OCI-LY7 (cell line): ENCODE measurements around the gene SMYD4. TPM values are rescaled to one million over a fixed set of nuclear protein-coding genes. Genes with fewer than 3 reads are reported as not detected.

Experiments used
- BruUV-seq: library from RNA; stranded (reverse); fragments of 400-500 nt; replicated peaks from 2 replicates; lab custom pipeline; 2021; lab: Mats Ljungman, UMichigan
- CTCF ChIA-PET: fragments of 300-600 bp; sonication (Branson Sonifier 250); formaldehyde crosslinking; loops from one replicate; lab custom pipeline; 2022; ENCODE audit warnings: antibody characterized with exemption; ENCODE audit not compliant: unreplicated experiment; lab: Charles Lee
- POLR2A ChIA-PET: fragments of 300-600 bp; sonication (Branson Sonifier 250); formaldehyde crosslinking; loops from one replicate; lab custom pipeline; 2022; ENCODE audit warnings: antibody characterized with exemption; lab: Charles Lee
- DNase-seq: peaks from one replicate; pipeline ENCODE4 v3.0.0-alpha.2; 2015; ENCODE audit warnings: low spot score
- H2AFZ ChIP-seq: fragments of 200-600 bp; sonication (generic), shearing (Covaris generic); 2 replicates; pipeline ENCODE4 v1.6.1; 2014; ENCODE audit warnings: mild to moderate bottlenecking, antibody characterized with exemption, low read length, moderate library complexity
- H3K27ac ChIP-seq: fragments of 200-600 bp; sonication (generic); 2 replicates; pipeline ENCODE4 v1.5.1; 2014; ENCODE audit warnings: mixed run types, low read depth, mild to moderate bottlenecking, moderate library complexity, low read length, inconsistent platforms; ENCODE audit not compliant: poor library complexity, severe bottlenecking
- H3K36me3 ChIP-seq: fragments of 200-600 bp; sonication (generic); 2 replicates; pipeline ENCODE4 v1.6.1; 2014; ENCODE audit warnings: mild to moderate bottlenecking, antibody characterized with exemption, low read length, moderate library complexity, mixed read lengths; ENCODE audit not compliant: insufficient read depth
- H3K4me1 ChIP-seq: fragments of 200-600 bp; sonication (generic); 2 replicates; pipeline ENCODE4 v1.5.1; 2014; ENCODE audit warnings: mild to moderate bottlenecking, low read length; ENCODE audit not compliant: insufficient read depth, poor library complexity, severe bottlenecking
- H3K4me2 ChIP-seq: fragments of 200-600 bp; sonication (generic); 2 replicates; pipeline ENCODE4 v1.6.1; 2014; ENCODE audit warnings: mild to moderate bottlenecking, low read length
- H3K4me3 ChIP-seq: fragments of 200-600 bp; sonication (generic); 2 replicates; pipeline ENCODE4 v1.5.1; 2014; ENCODE audit warnings: mild to moderate bottlenecking, low read depth, low read length; ENCODE audit not compliant: poor library complexity, severe bottlenecking
- H3K79me2 ChIP-seq: fragments of 200-600 bp; sonication (generic); 2 replicates; pipeline ENCODE4 v1.6.1; 2016; ENCODE audit warnings: low read depth, mild to moderate bottlenecking, low read length, moderate library complexity, mixed read lengths; ENCODE audit not compliant: insufficient read depth
- H3K9me2 ChIP-seq: fragments of 200-600 bp; sonication (generic); 2 replicates; pipeline ENCODE4 v1.6.1; 2016; ENCODE audit warnings: mild to moderate bottlenecking, low read length, mixed read lengths; ENCODE audit not compliant: insufficient read depth
- H3K9me3 ChIP-seq: fragments of 200-600 bp; sonication (generic); 2 replicates; pipeline ENCODE4 v1.6.1; 2014; ENCODE audit warnings: mild to moderate bottlenecking, mixed run types, low read length, mixed read lengths
- H4K20me1 ChIP-seq: fragments of 200-600 bp; sonication (generic); 2 replicates; pipeline ENCODE4 v1.6.1; 2014; ENCODE audit warnings: mild to moderate bottlenecking, antibody characterized with exemption, low read length, moderate library complexity, mixed read lengths; ENCODE audit not compliant: insufficient read depth
- CTCF ChIP-seq: fragments of 200-600 bp; sonication (generic); conservative IDR thresholded peaks from 2 replicates; pipeline ENCODE4 v1.5.1; 2014; ENCODE audit warnings: mild to moderate bottlenecking, antibody characterized with exemption, low read length, moderate library complexity, mixed read lengths
- EZH2phosphoT487 ChIP-seq: fragments of 200-600 bp; sonication (generic); IDR thresholded peaks from 2 replicates; pipeline ENCODE4 v1.6.1; 2018; ENCODE audit warnings: low read depth, borderline replicate concordance, mild to moderate bottlenecking, mixed run types, antibody characterized with exemption, low read length, moderate library complexity, mixed read lengths
- intact Hi-C: fragments of 100-400 bp; cut with micrococcal nuclease; formaldehyde crosslinking; loops from one replicate; pipeline ENCODE4 v1.10.0; 2022; ENCODE audit not compliant: unreplicated experiment
- total RNA-seq, 2 experiments: library from RNA; depleted of rRNA in 1 of 2; stranded (reverse); fragments of >200 nt in 1 of 2; shearing (Covaris generic) in 1 of 2; gene quantifications; 2 replicates each; pipeline ENCODE4 v1.2.3, GENCODE V29; 2014 to 2022

The SMYD4 gene
- total RNA-seq, 2 experiments from 2014 or later: 27.5 to 33.5 TPM

DNA sequence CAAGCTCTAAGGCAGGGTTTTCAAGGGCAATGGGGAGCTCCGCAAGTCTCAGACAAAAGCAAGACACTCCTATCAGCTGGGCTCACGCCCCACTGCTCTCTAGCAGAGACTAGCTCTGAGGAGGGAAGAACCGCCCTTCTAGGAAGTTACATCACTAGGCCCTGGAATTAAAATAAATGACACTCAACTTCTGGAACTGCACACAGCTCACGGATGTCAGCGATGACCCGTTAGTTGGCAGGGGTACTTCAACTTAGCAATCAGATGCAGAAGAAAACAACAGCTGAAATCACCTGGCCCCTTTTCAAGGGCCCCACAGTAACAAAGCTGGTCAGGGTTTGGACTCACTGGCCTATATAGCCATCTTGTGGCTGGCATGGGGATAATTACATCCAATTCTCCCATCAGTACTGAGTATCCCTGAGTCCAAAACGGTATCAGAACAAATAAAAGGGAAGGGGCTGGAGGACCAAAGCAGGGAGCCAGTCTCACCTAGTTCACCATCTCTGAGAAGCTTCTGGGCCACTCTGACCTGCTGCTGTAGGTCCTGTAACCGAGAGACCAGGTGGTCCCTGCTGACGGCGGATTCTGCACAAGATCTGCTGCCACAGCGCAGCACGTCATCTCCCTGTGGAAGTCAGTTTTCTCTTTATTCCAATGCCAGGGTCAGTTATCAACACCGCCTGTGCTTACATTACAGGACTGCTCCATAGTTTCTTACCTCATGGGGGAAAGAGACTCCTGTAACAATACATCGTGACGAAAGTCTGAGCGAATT is 45.7 kb downstream of the SMYD4 start:
- peaks cover 82% of the 10 kb centered on the region for H3K36me3 ChIP-seq
- BruUV-seq: no TSS peak
- TF ChIP-seq EZH2phosphoT487 (no peak), CTCF (peak; percentile 47)
- no peak for DNase-seq
- H3K9me2 ChIP-seq: no peaks in the 10 kb centered on the region
- H3K79me2 ChIP-seq: 0 out of 2 replicates have a peak, but pooled peaks cover 3% of the 10 kb centered on the region
- no peaks in the 10 kb centered on the region for H4K20me1 ChIP-seq
- no peak overlapping the region for H3K27ac ChIP-seq
- intact Hi-C loops: no loop called here
- no peak overlapping the region for H2AFZ ChIP-seq
- no peaks in the 10 kb centered on the region for H3K4me1 ChIP-seq
- ChIA-PET POLR2A (interaction anchor here (0.6 kb wide), 1 partner anchor 452 kb away, joined by 4 read pairs; no protein-coding TSS in a partner anchor), CTCF (no interaction called here)
- no peak overlapping the region for H3K4me2 ChIP-seq
- no peaks in the 10 kb centered on the region for H3K9me3 ChIP-seq
- no peak overlapping the region for H3K4me3 ChIP-seq

DNA sequence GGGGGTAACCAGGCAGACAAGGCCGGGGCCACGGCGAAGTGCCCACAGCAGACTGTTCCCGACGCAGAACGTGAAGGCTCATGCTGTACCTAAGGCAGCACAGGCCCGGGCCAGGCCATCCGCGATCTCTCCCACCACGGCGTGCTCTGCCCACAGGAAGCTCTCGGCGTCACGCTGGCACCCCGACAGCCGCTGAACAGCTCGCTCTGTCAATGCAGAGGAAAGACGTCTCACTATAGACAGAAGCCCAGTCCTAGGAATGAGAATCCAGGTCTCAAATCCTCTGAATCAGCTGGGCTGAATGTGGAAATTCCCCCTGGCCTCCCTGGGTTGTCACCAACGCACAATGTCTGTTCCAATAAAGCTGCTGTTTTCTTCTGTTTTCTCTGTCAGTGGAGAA is 46.4 kb downstream of the SMYD4 start:
- intact Hi-C loops: no loop called here
- Histone ChIP-seq H3K27ac (no peak overlapping the region), H3K4me2 (no peak overlapping the region), H3K4me3 (no peak overlapping the region), H3K9me2 (no peaks in the 10 kb centered on the region), H3K79me2 (no peaks in the 10 kb centered on the region), H3K4me1 (no peaks in the 10 kb centered on the region), H4K20me1 (no peaks in the 10 kb centered on the region), H3K9me3 (no peaks in the 10 kb centered on the region), H3K36me3 (peaks cover 80% of the 10 kb centered on the region), H2AFZ (no peak overlapping the region)
- BruUV-seq: no TSS peak
- ChIA-PET CTCF (no interaction called here), POLR2A (interaction anchor here (0.6 kb wide), 1 partner anchor 453 kb away, joined by 4 read pairs; no protein-coding TSS in a partner anchor)
- DNase-seq: no peak
- no peak for TF ChIP-seq EZH2phosphoT487
- no peak for TF ChIP-seq CTCF

GRCh38 chr17:1782171-1782567 is 47.5 kb downstream of the SMYD4 start:
- DNase-seq: no peak
- Histone ChIP-seq H3K4me2 (no peak overlapping the region), H3K27ac (no peak overlapping the region), H2AFZ (no peak overlapping the region), H3K9me2 (no peaks in the 10 kb centered on the region), H3K4me1 (no peaks in the 10 kb centered on the region), H3K79me2 (no peaks in the 10 kb centered on the region), H3K36me3 (peaks cover 81% of the 10 kb centered on the region), H4K20me1 (no peaks in the 10 kb centered on the region), H3K9me3 (no peaks in the 10 kb centered on the region), H3K4me3 (no peak overlapping the region)
- TF ChIP-seq EZH2phosphoT487 (no peak), CTCF (no peak)
- intact Hi-C loops: no loop called here
- no TSS peak for BruUV-seq
- CTCF ChIA-PET: interaction anchor here (0.5 kb wide), 1 partner anchor 37 kb away, joined by 3 read pairs; no protein-coding TSS in a partner anchor
- POLR2A ChIA-PET: interaction anchor here (0.6 kb wide), 1 partner anchor 78 kb away, joined by 5 read pairs; no protein-coding TSS in a partner anchor
